Midbrain (tissue), 1 donor: Measurements from ENCODE around the gene RIC1.
"Not testable (repeated sequence)": the region's sequence is repeated elsewhere in the genome, so short reads cannot be mapped to it uniquely, and the experiment has no call there.

Source experiments
- DNase-seq: peaks from one replicate; lab custom pipeline; 2025; lab: John Stamatoyannopoulos, UW

The RIC1 gene

GRCh38 chr9:5722679-5723078 is 93.8 kb downstream of the RIC1 start:
- not testable (repeated sequence) for DNase-seq

GRCh38 chr9:5735072-5735471 is 106.2 kb downstream of the RIC1 start:
- no peak for DNase-seq

DNA sequence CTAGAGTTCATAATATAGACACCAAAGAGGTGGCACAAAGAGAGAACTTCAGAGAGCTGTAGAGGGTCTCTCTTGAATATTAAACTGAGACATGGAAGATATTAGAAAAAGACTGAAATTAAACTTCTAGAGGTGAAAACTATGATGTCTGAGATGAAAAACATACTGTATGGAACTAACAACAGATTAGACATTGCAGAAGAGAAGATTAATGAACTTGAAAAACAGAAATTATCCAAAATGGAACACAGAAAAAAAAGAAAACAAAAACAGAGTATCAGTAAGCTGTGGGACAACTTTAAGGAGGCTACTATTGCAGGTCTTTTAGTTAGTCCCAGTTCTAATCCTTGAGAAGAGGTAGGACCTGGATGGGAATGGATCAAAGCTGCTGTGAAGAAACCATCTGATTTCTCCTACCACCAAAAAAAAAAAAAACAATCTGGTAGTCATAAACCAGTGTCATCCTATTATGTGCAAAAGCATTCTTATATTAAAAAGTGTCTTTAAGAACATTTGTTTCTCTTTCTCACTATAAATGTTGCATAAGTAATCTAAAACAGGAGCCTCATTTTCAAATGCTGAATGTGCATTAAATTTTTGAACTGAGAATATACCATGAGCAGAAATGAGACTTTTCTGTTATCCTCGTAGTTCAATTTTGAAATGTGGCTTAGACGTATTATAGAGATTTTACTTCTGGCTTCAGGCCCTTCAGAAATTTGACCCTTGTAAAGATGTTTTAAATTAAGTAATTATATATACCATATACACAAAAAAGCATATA is 107.8 kb downstream of the RIC1 start:
- no peak for DNase-seq

- DNase-seq: no peak
These were observed 114.2 kb downstream of the RIC1 start for GRCh38 chr9:5743109-5743508.

GRCh38 chr9:5748438-5748837 is 119.5 kb downstream of the RIC1 start:
- no peak for DNase-seq

DNA sequence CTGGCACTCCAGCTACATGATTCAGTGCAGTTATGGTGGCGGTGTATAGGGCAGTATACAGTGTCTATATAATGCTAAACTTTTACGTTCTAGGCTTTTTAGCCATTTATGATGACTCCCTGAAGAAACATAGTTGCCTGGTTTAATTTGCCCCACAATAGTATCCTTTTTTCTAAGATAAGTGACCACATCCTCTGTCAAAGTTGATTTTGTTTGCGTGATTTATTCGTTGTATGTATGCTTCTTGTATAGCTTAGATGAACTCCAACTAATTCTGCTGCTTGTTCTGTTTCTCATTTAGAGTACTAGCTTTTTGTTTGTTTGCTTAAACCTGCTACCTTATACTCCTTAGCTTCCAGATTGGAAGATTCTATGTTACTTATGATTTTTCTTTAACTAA is 120.4 kb downstream of the RIC1 start:
- DNase-seq: no peak

DNA sequence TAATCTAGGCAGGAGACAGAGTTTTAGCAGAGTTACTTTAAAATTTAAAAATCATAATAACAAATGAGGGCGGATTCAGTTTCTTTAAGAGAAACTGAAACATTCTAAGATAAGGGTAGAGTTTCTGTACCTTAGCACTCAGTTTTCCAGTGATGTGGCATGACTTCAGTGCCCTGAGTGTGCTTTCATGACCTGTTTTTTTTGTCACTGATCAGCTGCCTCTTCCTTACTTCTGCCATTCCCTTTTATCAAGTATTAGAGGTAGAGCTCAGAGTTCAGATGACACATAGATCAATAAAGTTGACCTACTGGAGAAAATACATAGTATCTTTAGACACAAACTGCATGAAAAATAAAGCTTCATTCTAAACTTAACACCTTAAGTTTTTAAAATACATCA is 121.7 kb downstream of the RIC1 start:
- no peak for DNase-seq

GRCh38 chr9:5756633-5757032 is 127.7 kb downstream of the RIC1 start:
- DNase-seq: no peak

GRCh38 chr9:5760338-5760737 is 131.4 kb downstream of the RIC1 start:
- DNase-seq: no peak

GRCh38 chr9:5762421-5762820 is 133.5 kb downstream of the RIC1 start:
- no peak for DNase-seq

DNA sequence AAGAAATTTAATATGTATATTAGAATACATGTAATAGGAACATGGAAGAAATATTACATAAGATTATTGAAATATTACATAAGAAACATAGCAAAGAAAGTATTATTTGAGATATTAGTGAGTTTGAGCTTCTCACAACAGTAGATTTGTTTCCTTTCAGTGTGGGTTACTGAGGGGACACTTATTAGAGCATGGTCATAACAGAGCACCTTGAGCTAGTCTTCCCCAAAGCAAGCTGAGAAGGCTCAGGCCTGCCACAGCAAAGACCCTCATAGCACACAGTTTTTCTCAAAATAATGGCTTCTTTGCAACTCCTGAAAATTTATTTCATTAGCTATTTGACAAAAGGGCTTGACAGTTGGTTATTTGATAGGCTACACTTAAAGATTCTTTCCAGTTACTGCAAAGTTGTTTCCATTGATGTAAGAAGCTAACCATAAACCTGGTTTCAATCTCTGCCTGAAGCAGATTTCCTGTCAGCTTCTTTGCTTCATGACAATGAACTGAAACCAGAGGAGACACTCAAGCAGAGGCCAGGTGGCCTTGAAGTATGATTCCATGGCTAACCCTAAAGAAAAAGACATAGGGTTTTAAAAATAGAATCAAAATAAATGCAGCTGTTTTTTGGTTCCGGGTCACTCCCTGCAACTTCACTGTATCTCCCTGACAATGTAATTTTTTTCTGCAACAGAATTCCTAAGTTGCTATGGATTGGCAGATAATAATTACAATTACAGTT is 135.4 kb downstream of the RIC1 start:
- no peak for DNase-seq

DNA sequence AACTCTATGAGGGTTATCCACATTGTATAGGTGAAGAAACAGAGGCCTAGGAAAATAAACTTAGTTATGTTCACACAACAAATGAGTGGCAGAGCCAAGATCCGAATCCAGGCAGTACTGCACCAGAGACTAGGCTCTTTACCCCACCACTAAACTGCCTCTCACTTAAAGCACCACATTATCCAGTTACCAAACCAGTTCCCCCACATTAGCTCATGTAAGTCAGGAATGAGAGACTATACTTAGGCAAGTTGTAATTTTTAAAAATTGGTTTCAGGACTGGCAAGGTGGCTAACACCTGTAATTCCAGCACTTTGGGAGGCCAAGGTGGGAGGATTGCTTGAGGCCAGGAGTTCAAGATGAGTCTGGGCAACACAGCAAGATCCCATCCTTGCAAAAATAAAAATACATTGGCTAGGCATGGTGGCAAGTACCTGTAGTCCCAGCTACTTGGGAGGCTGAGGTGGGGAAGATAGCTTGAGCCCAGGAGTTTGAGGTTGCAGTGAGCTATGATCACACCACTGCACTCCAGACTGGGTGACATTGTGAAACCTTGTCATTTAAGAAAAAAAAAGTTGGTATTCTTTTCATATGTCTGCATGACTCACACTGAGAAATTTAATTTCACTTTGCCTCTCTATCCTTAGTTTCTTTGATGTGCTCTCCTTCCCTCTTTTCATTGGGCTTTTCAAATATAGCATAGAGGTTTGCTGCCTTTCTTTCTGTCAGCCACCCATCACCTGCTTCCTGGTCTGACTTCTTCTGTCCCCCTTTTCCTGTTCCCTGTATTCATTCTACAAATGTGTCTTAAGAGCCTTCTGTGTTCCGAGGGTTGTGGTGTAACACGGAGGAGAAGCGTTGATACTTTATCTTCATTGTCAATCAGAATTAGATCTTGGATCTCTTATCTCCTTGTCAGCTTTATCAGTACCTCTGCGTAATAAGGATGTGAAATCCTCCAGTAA is 139.3 kb downstream of the RIC1 start:
- no peak for DNase-seq

- DNase-seq: no peak
These were observed 144.6 kb downstream of the RIC1 start for GRCh38 chr9:5773324-5773999.

DNA sequence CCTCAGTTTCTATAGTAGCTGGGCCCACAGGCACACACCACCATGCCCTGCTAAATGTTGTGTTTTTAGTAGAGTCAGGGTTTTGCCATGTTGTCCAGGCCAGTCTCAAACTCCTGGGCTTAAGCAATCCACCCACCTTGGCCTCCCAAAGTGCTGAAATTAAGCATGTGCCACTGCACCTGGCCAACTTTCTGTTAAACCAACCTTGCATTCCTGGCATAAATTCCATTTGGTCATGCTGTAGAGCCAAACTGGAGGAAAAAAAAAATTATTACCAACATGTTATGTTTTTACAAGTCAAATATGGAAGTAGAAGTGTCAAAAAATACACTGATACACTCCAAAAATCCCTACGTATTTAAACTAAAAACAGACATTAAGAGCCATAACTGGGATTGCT is 149.9 kb downstream of the RIC1 start:
- DNase-seq: no peak

DNA sequence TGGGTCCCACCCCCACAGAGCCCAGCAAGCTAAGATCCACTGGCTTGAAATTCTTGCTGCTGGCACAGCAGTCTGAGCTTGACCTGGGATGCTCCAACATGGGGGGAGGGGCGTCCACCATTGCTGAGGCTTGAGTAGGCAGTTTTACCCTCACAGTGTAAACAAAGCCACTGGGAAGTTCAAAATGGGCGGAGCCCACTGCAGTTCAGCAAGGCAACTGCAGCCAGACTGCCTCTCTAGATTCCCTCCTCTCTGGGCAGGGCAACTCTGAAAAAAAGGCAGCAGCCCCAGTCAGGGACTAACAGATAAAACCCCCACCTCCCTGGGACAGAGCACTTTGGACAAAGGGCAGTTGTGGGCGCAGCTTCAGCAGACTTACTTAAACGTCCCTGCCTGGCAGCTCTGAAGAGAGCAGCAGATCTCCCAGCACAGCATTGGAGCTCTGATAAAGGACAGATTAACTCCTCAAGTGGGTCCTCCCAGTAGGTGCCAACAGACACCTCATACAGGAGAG is 150.9 kb downstream of the RIC1 start:
- DNase-seq: not testable (repeated sequence)

GRCh38 chr9:5783420-5783819 is 154.5 kb downstream of the RIC1 start:
- DNase-seq: not testable (repeated sequence)

GRCh38 chr9:5783982-5784381 is 155.1 kb downstream of the RIC1 start:
- DNase-seq: no peak

DNA sequence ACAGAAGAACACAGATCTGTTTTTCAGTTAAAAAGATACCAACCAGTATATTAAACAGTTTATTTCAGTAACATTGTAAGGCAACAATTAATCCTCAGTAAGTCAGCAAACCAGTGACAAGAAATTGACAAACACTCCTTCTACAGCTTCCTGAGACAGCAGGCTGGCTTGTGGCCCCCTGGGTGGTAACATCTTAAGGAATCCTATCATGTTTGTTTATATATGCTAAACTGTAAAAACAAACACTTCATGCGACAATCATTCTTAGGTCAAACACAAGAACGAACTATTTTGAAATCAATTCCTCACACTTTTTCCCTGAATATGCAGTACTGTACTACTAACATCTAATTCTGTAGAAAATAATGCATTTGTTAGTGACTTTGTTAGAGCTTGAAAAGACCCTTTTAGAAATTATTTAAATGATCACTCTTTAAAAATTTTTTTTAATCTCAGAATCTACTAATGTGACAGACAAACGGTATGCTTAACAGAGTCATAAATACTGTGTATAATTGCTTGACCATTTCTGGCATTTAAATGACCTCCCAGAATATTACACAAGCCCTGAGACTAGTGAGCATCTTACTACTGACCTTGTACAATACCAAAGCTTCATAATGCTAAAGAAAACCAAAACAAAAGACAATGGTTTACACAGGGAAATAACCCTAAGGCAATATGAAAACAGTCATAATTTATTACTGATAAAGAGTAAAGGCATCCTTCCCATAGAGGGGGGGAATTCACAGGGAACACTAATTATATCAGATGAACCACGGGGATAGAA is 155.8 kb downstream of the RIC1 start:
- DNase-seq: no peak

- DNase-seq: peak; percentile 23
These were observed 157.6 kb downstream of the RIC1 start for GRCh38 chr9:5786370-5787127.

DNA sequence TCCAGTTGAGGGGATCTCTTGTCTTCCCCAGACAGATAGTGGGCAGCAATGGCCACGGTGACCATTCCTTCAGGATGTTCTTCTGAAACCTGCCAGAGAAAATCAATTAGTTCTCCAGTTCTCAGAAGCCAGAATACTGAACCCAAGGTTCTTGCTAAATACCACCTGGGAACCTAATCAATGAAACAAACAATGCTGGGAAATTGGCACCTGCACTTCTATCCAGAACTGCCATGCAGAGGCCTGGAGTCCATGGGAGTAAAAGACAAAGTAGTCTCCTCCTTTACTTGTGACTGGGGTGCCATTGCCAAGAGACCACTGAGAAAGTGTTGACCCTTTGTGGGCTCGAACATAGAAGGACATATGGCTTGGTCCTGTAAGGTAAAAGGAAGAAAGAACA is 158.3 kb downstream of the RIC1 start:
- no peak for DNase-seq
